ENCODE data around the gene PCYT2.

Gene PCYT2

DNA sequence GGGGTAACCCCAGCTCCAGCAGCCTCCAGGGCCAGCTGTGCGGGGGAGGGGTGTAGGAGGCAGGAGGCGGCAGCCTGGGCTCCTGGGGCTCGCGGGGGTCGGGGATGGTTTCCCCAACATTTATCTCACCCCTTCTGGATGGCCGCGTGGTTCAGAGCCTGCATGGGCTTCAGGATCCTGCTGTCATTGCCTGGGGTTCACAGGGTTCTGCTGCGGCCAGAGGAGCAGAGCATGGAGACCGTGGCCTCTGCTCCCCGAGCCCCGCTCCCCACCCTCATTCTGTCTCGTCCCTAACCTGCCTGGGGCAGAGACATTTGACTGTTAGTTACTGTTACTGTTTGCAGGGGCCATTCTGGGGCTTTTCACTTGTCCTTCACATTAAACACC lies 31.0 kb upstream of the PCYT2 start:
- DNase-seq = no peak

DNA sequence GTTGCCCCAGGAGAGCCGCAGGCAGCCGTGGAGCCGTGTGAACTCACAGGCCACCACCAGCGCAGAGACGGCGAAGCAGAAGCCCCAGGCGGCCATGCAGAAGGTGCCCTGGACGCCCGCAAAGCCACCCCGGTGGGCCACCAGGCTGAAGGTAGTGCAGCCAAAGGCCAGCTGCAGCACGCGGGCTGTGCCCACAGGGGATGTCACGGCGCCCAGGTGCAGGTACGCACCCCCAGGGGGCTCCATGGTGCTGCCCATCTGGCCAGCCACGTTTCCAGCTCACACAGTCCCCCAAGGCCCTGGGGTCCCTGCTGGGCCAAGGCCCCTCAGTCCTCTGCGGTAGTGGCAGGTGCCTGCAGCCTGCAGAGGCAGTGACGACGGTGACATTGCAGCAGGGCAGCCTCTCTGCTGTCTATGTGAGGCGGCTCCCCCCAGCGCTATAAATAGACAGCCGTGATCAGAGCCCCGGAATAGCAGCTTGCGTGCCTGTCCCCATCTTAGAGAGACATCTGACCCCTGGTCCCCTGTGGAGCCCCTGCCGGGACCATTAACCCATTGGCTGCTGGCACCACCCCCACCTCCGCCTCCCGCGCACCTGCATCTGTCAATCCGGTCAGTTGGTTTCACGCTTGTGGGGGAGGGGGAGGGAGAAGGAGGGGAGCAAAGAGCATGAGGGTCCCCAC lies 30.4 kb upstream of the PCYT2 start:
- no peak for DNase-seq

- peak; percentile 0 for DNase-seq
These were observed 29.6 kb upstream of the PCYT2 start for GRCh38 chr17:81940538-81941483.

- DNase-seq = peak; percentile 0
These were observed 28.7 kb upstream of the PCYT2 start for GRCh38 chr17:81939881-81940385.

DNA sequence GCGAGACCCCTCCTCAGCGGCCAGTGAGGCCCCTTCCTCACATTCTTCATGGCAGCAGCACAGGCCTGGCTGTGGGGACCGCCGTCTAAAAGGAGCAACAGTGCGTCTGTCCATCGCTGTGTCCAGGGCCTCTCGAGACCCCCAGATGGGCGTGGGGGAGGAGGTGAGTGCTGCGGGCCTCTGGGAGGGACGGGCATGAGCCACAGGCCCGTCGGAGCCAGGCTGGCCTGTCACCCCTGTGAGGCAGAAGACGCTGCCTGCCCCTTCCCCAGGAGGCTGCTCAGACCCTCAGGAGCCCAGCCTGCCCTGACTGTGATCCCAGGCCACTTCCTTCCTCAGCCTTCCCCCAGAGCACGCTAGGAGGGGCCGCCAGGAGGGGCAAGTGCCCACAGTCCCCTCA lies 28.0 kb upstream of the PCYT2 start:
- DNase-seq = peak; percentile 0

GRCh38 chr17:81935709-81936084 lies 24.5 kb upstream of the PCYT2 start:
- peak; percentile 0 for DNase-seq

- DNase-seq = peak; percentile 1
These were observed 23.9 kb upstream of the PCYT2 start for GRCh38 chr17:81934850-81935708.

GRCh38 chr17:81934098-81934757 lies 23.0 kb upstream of the PCYT2 start:
- peak; percentile 0 for DNase-seq

GRCh38 chr17:81933178-81933699 lies 22.0 kb upstream of the PCYT2 start:
- DNase-seq = peak; percentile 1

DNA sequence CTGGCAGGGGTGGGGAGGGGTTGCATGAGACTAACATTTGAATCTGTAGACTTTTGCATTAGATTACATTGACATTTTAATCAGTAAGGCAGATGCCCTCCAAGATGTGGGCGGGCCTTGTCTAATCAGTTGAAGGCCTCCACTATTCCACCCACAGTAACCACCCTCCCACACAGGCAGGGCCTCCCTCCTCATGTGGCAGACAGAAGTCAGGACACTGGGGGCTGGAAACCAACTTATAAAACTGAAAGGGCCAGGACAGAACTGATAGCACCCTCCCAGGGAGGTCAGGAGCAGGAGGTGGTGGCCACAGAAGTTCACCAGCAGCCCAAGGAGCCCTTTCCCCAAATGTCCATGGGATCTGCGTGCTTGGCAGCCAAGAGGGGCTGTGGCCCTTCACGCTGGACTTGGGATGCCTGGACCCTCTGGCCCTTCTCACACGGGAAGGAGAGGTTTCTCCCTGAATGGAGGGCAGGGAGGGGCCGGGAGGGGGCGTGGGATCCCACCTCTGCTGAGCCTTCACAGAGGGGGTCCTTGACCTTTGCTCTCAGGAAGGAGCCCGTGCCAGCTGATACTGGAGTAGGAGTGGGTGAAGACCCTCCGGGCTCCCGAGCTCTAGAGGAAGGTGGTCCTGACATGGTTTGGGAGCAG lies 21.3 kb upstream of the PCYT2 start:
- DNase-seq = peak; percentile 1

- peak; percentile 0 for DNase-seq
These were observed 20.5 kb upstream of the PCYT2 start for GRCh38 chr17:81931557-81932332.

DNA sequence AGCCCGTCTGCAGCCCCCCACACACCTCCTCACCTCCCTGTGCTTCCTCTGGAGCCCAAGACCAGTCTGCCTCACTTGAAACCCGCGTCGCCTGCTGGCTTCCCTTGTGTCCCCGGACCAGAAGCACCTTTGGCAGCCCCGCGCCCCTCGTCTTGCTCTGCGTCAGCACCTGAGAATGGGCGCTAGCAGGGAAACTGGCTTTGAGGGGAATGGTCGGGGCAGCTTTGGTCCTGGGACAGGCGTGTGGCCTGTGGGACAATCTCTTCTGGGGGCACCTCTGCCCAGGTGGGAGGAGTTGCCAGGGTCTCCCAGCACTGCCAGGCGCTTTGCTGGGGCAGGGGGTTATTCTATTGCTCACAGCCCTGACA lies 20.0 kb upstream of the PCYT2 start:
- DNase-seq = no peak

GRCh38 chr17:81930142-81931125 lies 19.2 kb upstream of the PCYT2 start:
- peak; percentile 0 for DNase-seq

DNA sequence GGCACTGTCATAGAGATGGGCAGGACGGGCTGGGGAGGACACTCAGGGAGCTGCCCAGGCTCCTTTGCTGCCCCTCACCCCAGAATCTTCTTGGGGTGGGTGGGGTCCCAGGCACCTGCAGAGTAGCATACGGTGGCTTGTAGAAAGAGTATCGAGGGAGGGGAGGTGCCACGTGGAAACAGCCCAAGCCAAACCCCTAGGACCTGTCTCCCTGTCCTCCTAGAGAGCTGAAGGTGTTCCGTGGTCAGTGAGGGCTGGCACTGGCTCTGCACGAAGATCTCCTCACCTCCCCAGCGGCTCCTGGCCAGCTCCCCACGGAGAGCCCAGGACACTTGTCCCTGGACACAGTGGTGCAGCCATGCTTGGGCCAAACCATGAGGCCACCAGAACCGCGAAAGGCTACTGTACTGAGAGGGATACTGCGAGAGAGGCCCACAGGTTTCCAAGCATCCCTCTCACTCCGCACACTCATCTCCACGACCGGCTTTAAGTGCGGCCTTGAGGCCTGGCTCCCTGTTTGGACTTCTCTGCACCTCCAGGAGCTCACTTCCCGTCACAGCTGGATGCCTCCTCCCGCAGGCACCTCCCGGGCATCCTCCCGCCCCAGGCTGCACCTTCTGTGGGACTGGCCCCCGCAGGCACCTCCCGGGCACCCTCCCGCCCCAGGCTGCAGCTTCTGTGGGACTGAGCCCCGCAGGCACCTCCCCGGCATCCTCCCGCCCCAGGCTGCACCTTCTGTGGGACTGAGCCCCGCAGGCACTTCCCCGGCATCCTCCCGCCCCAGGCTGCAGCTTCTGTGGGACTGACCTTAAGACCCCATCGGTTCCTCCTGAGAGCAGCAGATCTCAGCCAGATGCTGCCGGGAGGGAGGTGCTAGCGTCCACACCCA lies 18.3 kb upstream of the PCYT2 start:
- DNase-seq = peak; percentile 0

DNA sequence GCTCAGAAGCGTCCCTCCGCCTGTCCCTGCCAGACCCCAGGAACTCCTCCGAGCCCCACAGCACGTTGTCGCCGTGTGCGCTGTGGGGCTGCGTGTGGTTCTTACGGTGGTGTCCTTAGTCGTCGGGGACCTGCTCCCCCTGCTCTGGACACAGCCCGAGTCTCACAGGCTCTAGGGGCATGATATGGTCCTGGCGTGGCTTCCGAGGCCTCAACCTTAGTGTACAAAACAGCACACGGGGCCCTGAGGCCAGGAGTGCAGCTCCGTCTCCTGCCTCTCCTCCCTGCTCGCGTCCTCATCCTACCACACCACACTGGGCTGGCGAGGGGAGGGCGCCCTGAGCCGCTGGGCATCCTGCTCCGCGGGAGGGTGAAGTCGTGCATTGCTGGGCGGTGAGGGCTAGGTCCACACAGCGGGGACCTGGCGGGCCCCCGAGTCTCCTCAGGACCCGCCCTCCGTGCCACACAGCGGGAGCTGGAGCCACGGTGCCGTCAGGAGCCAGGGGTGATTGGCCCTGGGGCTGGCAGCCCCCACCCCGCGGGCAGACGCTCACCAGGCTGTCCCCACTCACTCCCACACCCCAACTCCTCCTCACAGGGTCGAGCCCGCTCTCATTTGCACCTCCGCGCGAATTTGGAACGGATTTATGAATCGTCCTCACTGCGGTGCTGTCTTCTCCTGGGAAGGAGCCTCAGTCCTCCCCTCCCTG lies 17.5 kb upstream of the PCYT2 start:
- DNase-seq = no peak

DNA sequence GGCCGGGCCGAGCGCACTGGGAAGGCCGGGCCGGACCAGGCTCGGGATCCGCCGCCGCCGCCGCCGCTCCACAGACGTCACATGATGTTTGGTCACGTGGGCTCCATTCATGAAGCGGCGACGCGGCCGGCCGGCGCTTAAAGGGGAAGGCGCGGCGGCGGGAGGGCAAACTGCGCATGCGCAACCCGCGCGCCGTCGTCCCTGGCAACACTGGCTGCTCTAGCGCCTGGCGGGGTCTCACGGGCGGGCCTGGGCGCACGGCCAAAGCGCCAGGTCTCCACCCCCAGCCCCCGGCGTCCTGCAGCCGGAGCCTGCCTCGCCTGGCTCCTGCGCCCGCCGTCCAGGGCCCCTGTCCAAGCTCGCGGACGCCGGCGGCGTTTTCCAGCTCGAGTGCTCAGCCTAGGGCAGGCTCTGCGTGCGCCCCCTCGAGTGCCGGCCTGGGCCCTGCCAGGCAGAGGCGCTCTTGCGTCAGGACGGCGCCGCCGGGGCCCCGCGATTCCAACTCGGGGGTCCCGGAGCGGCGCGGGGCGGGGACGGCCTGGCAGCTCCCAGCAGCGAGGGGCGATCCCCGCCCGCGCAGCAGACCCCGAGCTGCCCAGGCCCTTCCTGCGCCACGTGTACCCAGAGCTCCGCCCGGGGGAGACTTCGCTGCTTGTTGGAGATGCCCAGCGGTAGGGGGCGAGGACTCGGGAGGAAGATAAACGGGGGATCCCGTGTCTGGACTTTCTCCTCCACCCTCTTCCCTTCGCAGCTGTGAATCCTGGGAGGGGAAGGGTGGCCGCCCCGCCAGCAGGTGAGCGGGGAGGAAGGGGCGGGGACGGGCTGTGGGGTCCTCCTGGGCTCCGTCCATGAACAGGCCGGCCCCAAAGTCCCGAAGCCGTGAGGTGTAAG lies 16.7 kb upstream of the PCYT2 start, which contains the start of gene MAFG:
TSS of gene MAFG (minus strand) at position 83 of the 891 bp plus-strand sequence. CDS start 4,550 bp downstream, outside the sequence.
- peak; percentile 93 for DNase-seq

All from CD4-positive, alpha-beta T cell treated with Interleukin-6 for 4 hours (primary cell).